ENCODE data around the gene L3MBTL1. TPM values are rescaled to one million over a fixed set of nuclear protein-coding genes. Genes with fewer than 3 reads are reported as not detected.

Gene L3MBTL1
- total RNA-seq, 6 experiments from 2014 or later = 1.2 to 3.2 (median 2.4) TPM

DNA sequence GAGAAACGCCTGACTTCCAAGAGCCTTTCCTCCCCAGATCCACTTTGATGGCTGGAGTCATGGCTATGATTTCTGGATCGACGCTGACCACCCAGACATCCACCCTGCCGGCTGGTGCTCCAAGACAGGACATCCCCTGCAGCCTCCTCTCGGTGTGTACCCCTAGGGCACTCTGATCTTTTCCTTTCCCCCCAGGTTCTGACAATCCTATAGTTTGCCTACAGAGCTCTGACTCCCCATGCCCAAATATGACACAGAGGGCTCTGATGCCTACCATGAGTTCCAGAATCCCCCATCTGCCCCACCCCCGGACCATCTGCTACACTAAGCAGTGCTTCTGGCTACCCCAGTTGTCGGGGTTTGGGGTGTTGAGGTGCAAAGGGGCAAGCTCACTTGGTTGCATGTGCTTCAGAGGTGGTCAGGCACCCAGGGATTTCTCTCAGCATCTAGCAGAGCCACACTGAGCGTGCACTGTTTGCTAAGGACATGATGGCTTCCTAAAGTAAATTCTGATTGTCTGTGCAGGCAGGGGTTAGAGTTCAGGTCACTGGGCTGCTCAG lies 27.4 kb downstream of the L3MBTL1 start:
- no peaks in the 10 kb centered on the region for H3K9me3 ChIP-seq
- WGBS (ENCODE audit: insufficient coverage, low coverage, low lambda C conversion rate, missing lambda C conversion rate) = no CpG with 5 or more reads among the region's 8 CpGs
- TF ChIP-seq, protein P1, sequence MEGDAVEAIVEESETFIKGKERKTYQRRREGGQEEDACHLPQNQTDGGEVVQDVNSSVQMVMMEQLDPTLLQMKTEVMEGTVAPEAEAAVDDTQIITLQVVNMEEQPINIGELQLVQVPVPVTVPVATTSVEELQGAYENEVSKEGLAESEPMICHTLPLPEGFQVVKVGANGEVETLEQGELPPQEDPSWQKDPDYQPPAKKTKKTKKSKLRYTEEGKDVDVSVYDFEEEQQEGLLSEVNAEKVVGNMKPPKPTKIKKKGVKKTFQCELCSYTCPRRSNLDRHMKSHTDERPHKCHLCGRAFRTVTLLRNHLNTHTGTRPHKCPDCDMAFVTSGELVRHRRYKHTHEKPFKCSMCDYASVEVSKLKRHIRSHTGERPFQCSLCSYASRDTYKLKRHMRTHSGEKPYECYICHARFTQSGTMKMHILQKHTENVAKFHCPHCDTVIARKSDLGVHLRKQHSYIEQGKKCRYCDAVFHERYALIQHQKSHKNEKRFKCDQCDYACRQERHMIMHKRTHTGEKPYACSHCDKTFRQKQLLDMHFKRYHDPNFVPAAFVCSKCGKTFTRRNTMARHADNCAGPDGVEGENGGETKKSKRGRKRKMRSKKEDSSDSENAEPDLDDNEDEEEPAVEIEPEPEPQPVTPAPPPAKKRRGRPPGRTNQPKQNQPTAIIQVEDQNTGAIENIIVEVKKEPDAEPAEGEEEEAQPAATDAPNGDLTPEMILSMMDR (IDR thresholded peaks at IDR 0.05) = no peak
- TF ChIP-seq POLR2A (IDR thresholded peaks at IDR 0.05) = no peak
- H3K36me3 ChIP-seq = no peaks in the 10 kb centered on the region
- no peaks in the 10 kb centered on the region for H3K27me3 ChIP-seq
- intact Hi-C loops (cut with DNase I) = loop anchor here (10.0 kb wide), 2 partner anchors 150 to 160 kb away; no protein-coding TSS in a partner anchor
- no peak for ATAC-seq
- no peak overlapping the region for H3K4me3 ChIP-seq
- H3K27ac ChIP-seq = no peak overlapping the region
- DNase-seq = no peak
- peaks cover 0 to 16% (median 7%) of the 10 kb centered on the region in 4 donors for H3K4me1 ChIP-seq

DNA sequence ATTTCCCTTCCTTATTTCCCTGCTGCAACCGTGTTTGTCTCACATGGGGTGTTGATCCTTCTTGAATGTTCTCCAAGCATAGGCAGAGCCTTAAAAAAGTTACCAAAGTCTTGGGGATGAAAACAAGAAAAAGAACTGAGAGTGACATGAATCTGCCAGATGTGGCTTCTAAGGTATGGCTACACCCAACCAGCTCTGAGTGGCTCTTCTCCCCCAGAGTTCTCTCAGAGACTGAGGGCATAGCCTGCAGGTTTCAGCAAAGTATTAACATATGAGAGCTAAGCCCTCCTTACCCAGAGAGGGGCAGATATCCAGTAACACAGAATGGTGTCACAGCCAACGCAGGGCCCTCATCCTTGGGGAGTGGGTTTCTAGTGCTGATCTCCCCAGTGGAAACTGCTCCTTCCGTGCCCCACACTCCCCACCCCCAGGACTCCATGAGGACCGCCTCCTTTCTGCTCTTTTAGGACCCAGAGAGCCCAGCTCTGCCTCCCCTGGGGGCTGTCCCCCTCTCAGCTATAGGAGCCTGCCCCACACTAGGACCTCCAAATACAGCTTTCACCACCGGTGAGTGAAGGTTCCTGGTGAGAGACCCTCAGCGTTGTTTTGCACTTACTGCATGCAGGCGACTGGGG lies 28.0 kb downstream of the L3MBTL1 start:
- Histone ChIP-seq H3K36me3 (no peaks in the 10 kb centered on the region), H3K4me1 (peaks cover 0 to 16% (median 7%) of the 10 kb centered on the region in 4 donors), H3K27me3 (no peaks in the 10 kb centered on the region), H3K4me3 (no peak overlapping the region), H3K9me3 (no peaks in the 10 kb centered on the region), H3K27ac (no peak overlapping the region)
- WGBS (ENCODE audit: insufficient coverage, low coverage, low lambda C conversion rate, missing lambda C conversion rate) = 90% methylated on average over 6 of the region's 7 CpGs
- no peak for TF ChIP-seq POLR2A (IDR thresholded peaks at IDR 0.05)
- TF ChIP-seq, protein P1 (IDR thresholded peaks at IDR 0.05) = no peak
- intact Hi-C loops (cut with DNase I) = loop anchor here (10.0 kb wide), 2 partner anchors 149 to 159 kb away; no protein-coding TSS in a partner anchor
- DNase-seq = no peak
- no peak for ATAC-seq

- no peaks in the 10 kb centered on the region for H3K36me3 ChIP-seq
- TF ChIP-seq, protein P1 (IDR thresholded peaks at IDR 0.05) = no peak
- no peak for TF ChIP-seq POLR2A (IDR thresholded peaks at IDR 0.05)
- intact Hi-C loops (cut with DNase I) = loop anchor here (10.0 kb wide), 2 partner anchors 149 to 159 kb away; no protein-coding TSS in a partner anchor
- H3K27ac ChIP-seq = no peak overlapping the region
- H3K9me3 ChIP-seq = no peaks in the 10 kb centered on the region
- H3K4me3 ChIP-seq = no peak overlapping the region
- WGBS (ENCODE audit: insufficient coverage, low coverage, low lambda C conversion rate, missing lambda C conversion rate) = 91% methylated on average over 10 of the region's 19 CpGs
- ATAC-seq (no peak), DNase-seq (no peak)
- peaks cover 0 to 16% (median 7%) of the 10 kb centered on the region in 4 donors for H3K4me1 ChIP-seq
- H3K27me3 ChIP-seq = no peaks in the 10 kb centered on the region
These were observed 28.7 kb downstream of the L3MBTL1 start for GRCh38 chr20:43536041-43536816.

DNA sequence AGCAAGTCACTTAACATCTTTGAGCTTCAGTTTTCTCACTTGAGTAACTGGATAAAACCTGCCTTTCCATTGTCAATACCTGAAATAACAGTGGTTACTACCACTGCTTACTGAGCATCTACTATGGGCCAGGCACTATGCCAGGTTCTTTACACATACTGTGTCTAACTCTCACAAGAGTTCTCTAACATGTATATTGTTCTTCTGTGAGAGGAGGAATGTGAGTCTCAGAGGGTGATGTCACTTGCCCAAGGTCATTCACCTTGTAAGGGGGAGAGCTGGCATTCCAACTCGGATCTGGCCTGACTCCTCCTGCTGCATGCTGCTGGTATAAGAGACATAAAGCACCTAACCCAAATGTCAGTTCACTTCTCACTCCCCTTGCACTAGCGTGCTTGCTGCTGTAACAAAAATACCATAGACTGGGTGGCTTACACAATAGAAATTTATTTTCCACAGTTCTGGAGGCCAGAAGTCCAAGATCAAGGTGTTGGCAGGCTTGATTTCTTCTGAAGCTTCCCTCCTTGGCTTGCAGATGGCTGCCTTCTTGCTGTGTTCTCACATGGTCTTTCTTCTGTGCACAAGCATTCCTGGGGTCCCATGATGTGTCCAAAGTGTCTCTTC lies 29.4 kb downstream of the L3MBTL1 start:
- WGBS (ENCODE audit: insufficient coverage, low coverage, low lambda C conversion rate, missing lambda C conversion rate) = no CpG with 5 or more reads among the region's 2 CpGs
- no peak for ATAC-seq
- H3K36me3 ChIP-seq = no peaks in the 10 kb centered on the region
- DNase-seq = no peak
- no peak overlapping the region for H3K27ac ChIP-seq
- no peaks in the 10 kb centered on the region for H3K9me3 ChIP-seq
- H3K4me1 ChIP-seq = peaks cover 0 to 16% (median 7%) of the 10 kb centered on the region in 4 donors
- no peak overlapping the region for H3K4me3 ChIP-seq
- intact Hi-C loops (cut with DNase I) = loop anchor here (10.0 kb wide), 2 partner anchors 148 to 158 kb away; no protein-coding TSS in a partner anchor
- TF ChIP-seq, protein P1 (IDR thresholded peaks at IDR 0.05) = no peak
- TF ChIP-seq POLR2A (IDR thresholded peaks at IDR 0.05) = no peak
- no peaks in the 10 kb centered on the region for H3K27me3 ChIP-seq

Measured in right lobe of liver (tissue), 6 donors.